ENCODE data around the gene ADGRE2.

DNA sequence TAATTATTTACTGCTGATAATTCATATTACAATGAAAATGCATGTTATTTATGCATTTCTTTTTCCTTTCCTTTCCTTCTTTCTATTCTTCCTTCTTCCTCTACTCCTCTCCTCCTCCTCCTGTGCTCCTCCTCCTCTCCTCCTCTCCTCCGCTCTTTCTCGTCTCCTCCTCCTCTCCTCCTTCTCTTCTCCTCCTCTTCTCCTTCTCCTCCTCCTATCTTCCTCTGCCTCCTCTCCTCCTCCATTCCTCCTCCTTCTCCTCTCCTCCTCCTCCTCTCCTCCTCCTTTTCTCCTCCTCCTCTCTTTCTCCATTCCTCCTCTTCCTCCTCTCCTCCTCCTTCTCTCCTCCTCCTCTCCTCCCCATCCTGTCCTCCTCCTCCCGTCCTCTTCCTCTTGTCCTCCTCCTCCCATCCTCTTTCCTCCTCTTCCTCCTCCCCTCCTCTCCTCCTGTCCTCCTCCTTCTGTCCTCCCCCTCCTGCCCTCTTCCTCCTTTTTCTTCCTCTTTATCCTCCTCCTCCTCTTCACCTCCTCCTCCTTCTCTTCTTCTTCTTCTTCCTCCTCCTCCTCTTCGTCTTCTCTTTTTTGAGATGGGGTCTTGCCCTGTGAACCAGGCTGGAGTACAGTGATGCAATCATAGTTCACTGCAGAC lies 14.7 kb downstream of the ADGRE2 start:
- TF ChIP-seq CTCF (IDR thresholded peaks at IDR 0.05; ENCODE audit: low read depth, low read length) (no peak), MAX (IDR thresholded peaks at IDR 0.05; ENCODE audit: low read depth, low read length) (no peak)
